Muscle layer of colon (tissue), 2 donors: ENCODE measurements around the gene SLC22A31.
"Not testable (repeated sequence)": the region's sequence is repeated elsewhere in the genome, so short reads cannot be mapped to it uniquely, and the experiment has no call there.

Source experiments
- H3K27ac ChIP-seq: one replicate; pipeline ENCODE4 v1.7.0; 2013; ENCODE audit warnings: low read depth, mild to moderate bottlenecking, low read length, moderate library complexity
- H3K27me3 ChIP-seq, 2 donors: one replicate each; pipeline ENCODE4 v1.7.0; 2013; ENCODE audit warnings: low read length in 2 of 2, mild to moderate bottlenecking in 2 of 2; ENCODE audit not compliant: insufficient read depth in 2 of 2, control insufficient read depth in 1 of 2
- H3K36me3 ChIP-seq: one replicate; pipeline ENCODE4 v1.7.0; 2013; ENCODE audit warnings: mild to moderate bottlenecking, low read length; ENCODE audit not compliant: insufficient read depth
- H3K4me1 ChIP-seq: one replicate; pipeline ENCODE4 v1.7.0; 2013; ENCODE audit warnings: mild to moderate bottlenecking, low read length; ENCODE audit not compliant: insufficient read depth
- H3K4me3 ChIP-seq, 2 donors: one replicate each; pipeline ENCODE4 v1.7.0; 2013; ENCODE audit warnings: low read length in 2 of 2, low read depth in 1 of 2, mild to moderate bottlenecking in 1 of 2, moderate library complexity in 1 of 2
- H3K9ac ChIP-seq: one replicate; pipeline ENCODE4 v1.7.0; 2013; ENCODE audit warnings: low read length
- H3K9me3 ChIP-seq: one replicate; pipeline ENCODE4 v1.7.0; 2013; ENCODE audit warnings: mild to moderate bottlenecking, low read length
- donor health status: abdominal sarcoma.
- donor health status: Adenocarcinoma of cecum.

Gene SLC22A31

DNA sequence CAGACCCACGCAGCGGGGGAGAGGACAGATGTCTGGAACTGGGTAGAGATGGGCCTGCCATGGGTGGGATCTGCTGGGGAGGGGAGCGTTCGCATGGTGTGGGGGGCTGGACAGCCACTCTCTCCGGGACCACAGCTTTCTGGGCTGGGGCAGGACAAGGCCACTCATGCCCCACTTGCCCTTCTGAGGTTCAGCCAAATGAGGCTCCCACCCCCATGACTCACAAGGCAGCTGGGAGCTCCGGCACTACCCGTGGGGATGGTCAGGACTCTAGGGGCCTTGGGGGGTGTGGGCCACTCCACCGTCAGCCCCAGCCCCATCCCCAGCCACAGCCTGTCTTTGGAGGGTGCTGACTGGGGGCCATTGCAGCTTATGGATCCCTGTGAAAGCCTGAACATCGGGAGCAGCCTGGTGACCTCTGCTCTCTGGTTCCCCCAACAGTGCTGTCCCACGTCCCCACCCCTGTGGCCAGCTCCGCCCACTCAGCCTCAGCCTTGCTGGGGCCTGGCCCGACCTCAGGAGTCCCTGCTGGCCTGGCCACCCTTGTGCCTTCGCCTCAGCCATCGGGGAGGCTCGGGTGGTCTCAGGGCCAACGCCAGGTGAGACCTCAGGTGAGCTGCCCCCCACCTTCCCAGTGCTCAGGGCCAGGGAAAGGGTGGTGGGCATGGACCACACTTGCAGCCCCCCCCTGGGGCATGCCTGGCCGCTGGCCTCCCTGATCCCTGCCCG lies 33.5 kb downstream of the SLC22A31 start:
- Histone ChIP-seq H3K9ac (no peak overlapping the region), H3K9me3 (no peaks in the 10 kb centered on the region), H3K27me3 (peaks cover 30 to 76% of the 10 kb centered on the region in 2 donors), H3K27ac (no peak overlapping the region), H3K4me1 (peaks cover 4% of the 10 kb centered on the region), H3K4me3 (no peak overlapping the region), H3K36me3 (no peaks in the 10 kb centered on the region)

DNA sequence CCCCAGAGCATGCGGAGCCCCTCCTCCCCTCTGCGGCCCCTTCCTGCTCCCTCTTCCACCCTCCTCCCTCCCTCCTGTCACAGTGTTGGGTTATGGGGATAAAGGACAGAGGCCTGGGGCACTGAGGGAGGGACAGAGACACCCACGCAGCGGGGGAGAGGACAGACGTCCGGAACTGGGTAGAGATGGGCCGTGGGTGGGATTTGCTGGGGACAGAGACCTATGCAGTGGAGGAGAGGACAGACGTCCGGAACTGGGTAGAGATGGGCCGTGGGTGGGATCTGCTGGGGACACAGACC lies 34.7 kb downstream of the SLC22A31 start:
- peaks cover 26 to 68% of the 10 kb centered on the region in 2 donors for H3K27me3 ChIP-seq

DNA sequence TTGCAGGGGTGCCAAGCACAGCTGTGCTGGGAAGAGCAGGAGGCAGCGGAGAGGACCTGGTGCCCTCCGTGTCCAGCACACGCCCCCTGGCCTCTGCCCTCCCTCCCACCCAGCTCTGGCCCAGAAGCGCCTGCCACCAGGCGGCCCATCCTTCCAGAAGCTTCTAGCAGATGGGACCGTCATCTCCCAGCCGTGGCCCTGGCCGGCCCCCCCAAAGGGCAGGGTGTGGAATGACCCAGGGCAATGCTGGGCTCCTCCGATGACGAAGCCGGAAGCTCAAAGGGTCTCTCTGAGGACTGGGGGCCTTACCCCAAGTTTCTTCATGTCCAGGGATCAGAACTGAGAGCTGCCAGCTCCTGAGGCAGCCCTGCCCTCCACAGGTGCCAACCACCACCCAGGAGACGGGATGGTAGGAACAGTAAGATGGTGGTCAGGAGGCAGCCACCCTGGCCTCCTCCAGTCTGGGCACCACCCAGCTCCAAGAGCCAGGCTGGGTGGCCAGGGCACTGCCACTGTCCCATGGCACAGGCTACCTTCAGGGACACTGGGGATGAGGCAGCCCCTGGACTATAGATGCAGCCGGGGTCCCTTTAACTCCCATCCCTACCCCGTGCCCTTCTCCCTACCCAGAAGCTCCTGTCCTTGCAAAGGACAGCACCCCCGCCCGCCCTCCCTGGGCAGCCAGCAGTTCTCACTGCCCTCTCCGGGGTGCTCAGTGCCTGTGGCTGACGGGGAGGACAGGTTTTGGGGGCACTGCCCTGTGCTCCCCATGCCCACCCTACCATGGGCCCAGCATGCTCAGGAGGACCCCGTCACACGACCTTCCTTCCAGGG lies 35.3 kb downstream of the SLC22A31 start:
- Histone ChIP-seq H3K9me3 (no peaks in the 10 kb centered on the region), H3K4me1 (no peaks in the 10 kb centered on the region), H3K9ac (no peak overlapping the region), H3K27ac (no peak overlapping the region), H3K27me3 (peaks cover 20 to 63% of the 10 kb centered on the region in 2 donors), H3K36me3 (no peaks in the 10 kb centered on the region), H3K4me3 (no peak overlapping the region)

More for the DNA sequence above, 34.7 kb downstream of the SLC22A31 start:
- H3K9ac ChIP-seq, H3K9me3 ChIP-seq, H3K36me3 ChIP-seq, H3K27ac ChIP-seq, H3K4me1 ChIP-seq, H3K4me3 ChIP-seq: not testable (repeated sequence)

DNA sequence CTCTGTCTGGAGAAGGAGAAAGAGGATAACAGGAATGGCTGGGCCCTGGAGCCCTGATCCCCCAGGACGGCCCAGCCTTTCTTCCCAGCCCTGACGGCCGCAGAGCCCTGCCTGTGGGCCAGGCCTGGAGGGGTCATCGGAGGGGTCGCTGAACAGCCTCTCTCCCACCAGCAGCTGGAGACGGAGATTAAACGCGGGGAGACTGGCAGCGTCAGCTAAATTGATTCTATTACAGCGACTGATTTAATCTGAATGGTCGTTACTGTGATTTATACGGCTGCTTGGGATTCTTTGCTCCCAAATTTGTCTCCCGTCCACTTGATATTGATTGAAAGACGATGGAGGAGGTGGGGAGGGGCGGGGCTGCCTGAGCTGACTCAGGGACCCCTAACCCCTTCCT lies 35.9 kb downstream of the SLC22A31 start:
- no peak overlapping the region for H3K4me3 ChIP-seq
- no peaks in the 10 kb centered on the region for H3K36me3 ChIP-seq
- no peak overlapping the region for H3K27ac ChIP-seq
- H3K27me3 ChIP-seq = peaks cover 14 to 57% of the 10 kb centered on the region in 2 donors
- no peaks in the 10 kb centered on the region for H3K9me3 ChIP-seq
- no peaks in the 10 kb centered on the region for H3K4me1 ChIP-seq
- H3K9ac ChIP-seq = no peak overlapping the region

DNA sequence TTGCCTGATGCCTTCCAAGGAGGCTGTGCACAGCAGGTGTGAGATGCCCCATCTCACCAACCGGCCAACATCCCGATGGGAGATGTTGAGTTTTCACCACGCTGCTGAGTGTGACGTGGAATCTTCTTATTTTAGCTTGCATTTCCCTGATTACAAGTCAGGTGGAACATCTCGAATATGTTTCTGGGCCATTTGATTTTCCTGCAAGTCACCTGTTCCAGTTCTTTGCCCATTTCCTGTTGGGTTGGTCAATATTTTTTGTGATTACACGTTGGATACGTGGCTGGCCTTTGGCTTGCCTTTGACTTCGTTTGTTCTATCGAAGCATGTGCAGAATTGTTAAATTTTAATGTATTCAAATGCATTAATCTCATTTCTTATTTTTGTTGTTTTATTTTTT lies 37.0 kb downstream of the SLC22A31 start:
- Histone ChIP-seq H3K36me3 (no peaks in the 10 kb centered on the region), H3K4me3 (no peak overlapping the region), H3K27ac (no peak overlapping the region), H3K4me1 (no peaks in the 10 kb centered on the region), H3K27me3 (peaks cover 5 to 45% of the 10 kb centered on the region in 2 donors), H3K9me3 (no peaks in the 10 kb centered on the region), H3K9ac (no peak overlapping the region)

DNA sequence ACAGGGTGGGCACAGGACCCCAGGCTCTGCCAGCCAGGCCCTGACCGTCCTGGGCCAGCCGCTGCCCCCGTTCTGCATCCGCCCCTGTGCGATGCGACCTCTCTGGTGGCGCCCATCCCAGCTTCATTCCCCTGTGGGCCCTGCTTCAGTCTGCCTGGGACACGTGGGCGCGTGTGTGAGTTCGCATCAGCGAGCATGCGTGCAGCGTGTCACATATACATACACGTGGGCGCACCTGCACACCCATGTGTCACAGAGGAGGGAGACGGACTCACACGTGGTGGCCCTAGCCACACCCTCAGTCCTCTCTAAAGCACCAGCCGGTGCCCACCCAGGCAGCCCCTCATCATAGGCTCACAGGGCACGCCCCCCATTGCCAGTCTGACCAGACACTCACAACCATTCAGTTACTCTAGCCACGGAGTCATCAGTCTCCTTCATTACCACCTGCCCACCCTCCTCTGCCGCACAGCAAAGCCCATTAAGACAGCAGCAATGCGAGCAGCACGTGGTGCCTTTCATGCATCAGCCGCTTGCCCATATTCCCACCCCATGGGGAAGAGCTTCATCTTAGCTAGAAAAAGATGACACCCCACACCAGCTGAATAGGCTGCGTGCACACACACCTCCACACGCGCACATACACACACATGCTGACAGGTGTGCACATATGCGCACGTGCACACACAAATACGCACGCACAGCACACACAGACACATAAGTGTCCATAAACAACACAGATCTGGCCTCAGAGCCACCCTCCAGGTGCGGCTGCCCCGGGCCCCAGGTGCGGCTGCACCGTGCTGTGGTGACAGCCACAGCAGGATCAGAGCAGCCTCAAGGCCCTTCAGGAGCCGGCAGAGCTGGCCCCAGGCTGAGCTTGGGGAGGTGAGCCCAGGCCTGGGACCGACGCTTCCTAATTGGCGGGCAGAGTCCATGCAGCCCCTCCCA lies 38.3 kb downstream of the SLC22A31 start:
- Histone ChIP-seq H3K27me3 (peaks cover 0 to 33% of the 10 kb centered on the region in 2 donors), H3K4me1 (no peaks in the 10 kb centered on the region), H3K4me3 (no peak overlapping the region), H3K9me3 (no peaks in the 10 kb centered on the region), H3K27ac (no peak overlapping the region), H3K36me3 (no peaks in the 10 kb centered on the region), H3K9ac (no peak overlapping the region)

DNA sequence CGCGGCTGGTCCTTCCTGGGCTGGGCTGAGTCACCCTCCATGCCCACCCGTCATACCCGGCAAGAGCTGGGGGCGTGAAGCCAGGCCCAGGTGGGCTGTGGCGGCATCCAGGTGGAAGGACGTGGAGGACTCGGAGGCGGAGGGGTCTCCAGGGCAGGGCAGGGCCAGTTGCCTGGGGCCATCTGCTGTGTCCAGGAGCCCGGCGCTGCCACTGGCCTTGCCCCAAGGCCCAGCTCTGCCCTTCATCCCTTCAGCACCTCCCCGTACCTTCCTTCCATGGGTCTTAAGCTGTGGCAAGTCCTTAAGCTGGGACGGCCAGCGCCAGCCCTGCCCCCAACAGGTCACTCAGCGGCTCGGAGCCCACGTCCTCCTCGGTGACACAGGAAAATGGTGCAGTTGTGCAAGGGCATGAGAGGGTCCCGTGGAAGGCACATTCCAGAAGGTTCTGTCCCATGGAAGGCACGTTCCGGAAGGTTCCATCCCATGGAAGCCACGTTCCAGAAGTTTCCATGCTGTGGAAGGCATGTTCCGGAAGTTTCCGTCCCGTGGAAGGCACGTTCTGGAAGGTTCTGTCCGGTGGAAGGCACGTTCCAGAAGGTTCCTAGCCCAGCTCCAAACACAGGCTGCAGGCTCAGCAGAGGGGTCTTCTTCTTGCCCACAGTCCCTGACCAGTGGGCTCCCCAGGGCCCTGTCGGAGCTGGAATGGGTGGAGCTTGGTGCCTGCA lies 39.2 kb downstream of the SLC22A31 start:
- Histone ChIP-seq H3K27me3 (peaks cover 0 to 24% of the 10 kb centered on the region in 2 donors), H3K4me3 (no peak overlapping the region), H3K27ac (no peak overlapping the region), H3K9me3 (no peaks in the 10 kb centered on the region), H3K4me1 (no peaks in the 10 kb centered on the region), H3K9ac (no peak overlapping the region), H3K36me3 (no peaks in the 10 kb centered on the region)

DNA sequence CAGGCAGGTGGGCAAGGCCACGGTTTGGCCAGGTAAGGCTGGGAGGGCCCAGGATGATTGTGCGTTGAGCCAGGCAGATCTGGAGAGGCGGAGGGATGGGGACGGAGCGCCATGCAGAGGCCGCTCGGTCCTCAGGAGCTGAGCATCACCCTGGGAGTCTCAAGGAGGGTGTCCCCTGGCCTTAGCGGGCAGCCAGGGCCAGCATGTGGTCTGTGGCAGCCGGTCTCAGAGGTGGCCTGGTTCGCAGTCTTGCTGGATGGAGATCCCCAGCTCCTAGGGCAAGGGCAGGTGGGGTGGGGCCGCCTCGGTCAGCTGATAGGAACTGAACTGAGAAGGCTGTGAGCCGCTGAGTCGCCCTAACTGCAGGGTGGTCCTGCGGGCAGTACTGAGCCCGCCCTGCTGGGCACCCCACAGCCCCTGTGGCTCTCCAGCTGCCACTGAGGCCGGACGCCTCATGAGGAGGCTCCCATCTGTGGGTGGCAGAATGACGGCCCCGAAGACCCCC lies 40.4 kb downstream of the SLC22A31 start:
- peaks cover 0 to 17% of the 10 kb centered on the region in 2 donors for H3K27me3 ChIP-seq

DNA sequence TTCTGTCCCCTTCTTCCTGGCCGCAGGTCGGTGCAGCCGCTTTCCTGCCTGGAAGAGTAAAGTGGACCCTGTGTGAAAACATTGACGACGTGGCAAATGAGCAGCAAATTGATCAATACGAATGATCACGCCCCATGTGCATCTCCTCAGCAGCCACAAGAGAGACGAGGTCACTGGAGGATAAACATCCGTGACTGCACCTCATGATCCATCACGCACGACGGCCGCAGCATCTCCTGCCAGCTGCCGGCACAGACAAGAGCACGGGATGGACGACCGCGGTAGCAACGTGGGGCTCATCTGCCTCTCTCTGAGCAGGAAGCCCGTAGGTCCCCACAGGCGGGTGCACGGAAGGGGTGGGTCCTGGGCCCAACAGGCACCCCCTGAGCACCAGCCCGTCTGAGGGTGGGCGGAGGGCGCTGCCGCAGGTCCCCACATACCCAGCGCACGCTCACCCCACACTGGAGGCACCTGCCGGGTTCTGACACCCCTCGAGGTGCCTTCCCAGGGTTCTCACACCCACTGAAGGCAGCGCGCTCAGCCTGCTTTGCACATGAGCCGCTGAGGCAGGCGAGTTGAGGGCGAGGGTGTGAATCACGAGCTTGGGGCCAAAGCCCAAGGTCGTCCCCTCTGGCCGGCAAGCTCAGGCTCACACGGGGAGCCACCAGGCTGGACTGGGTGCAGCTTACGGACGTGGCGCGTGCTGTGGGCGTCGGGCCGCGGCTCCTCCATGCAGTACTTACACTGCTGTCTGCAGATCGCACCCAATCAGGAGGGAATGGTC lies 41.1 kb downstream of the SLC22A31 start:
- H3K4me3 ChIP-seq = no peak overlapping the region
- H3K27me3 ChIP-seq = peaks cover 0 to 10% of the 10 kb centered on the region in 2 donors
- H3K36me3 ChIP-seq = no peaks in the 10 kb centered on the region
- peaks cover 16% of the 10 kb centered on the region for H3K4me1 ChIP-seq
- H3K9me3 ChIP-seq = no peaks in the 10 kb centered on the region
- H3K27ac ChIP-seq = no peak overlapping the region
- no peak overlapping the region for H3K9ac ChIP-seq

More for the DNA sequence above, 40.4 kb downstream of the SLC22A31 start:
- Histone ChIP-seq H3K9ac (no peak overlapping the region), H3K36me3 (no peaks in the 10 kb centered on the region), H3K4me1 (peaks cover 12% of the 10 kb centered on the region), H3K27ac (no peak overlapping the region), H3K4me3 (no peak overlapping the region), H3K9me3 (no peaks in the 10 kb centered on the region)

DNA sequence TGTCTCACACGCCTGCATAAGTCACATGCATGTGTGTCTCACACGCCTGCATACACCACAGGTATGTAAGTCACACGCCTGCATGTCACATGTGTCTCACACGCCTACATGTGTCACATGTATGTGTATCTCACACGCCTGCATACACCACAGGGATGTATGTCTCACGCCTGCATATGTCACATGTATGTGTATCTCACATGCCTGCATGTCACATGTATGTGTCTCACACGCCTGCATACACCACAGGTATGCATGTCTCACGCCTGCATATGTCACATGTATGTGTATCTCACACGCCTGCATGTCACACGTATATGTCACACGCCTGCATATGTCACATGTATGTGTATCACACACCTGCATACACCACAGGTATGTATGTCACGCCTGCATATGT lies 42.6 kb downstream of the SLC22A31 start:
- Histone ChIP-seq H3K27ac (no peak overlapping the region), H3K27me3 (peaks cover 0 to 8% of the 10 kb centered on the region in 2 donors), H3K36me3 (no peaks in the 10 kb centered on the region), H3K9me3 (no peaks in the 10 kb centered on the region), H3K9ac (no peak overlapping the region), H3K4me3 (no peak overlapping the region), H3K4me1 (peaks cover 16% of the 10 kb centered on the region)
